ENCODE measurements around the gene SRA1. TPM values are rescaled to one million over a fixed set of nuclear protein-coding genes. Genes with fewer than 3 reads are reported as not detected.

Gene SRA1
- total and polyA plus RNA-seq, 9 of the 15 experiments (the other 6 are each of a cell fraction or from before 2014, with no cell fraction given), result 24.1 to 47.4 (median 41.3) TPM

DNA sequence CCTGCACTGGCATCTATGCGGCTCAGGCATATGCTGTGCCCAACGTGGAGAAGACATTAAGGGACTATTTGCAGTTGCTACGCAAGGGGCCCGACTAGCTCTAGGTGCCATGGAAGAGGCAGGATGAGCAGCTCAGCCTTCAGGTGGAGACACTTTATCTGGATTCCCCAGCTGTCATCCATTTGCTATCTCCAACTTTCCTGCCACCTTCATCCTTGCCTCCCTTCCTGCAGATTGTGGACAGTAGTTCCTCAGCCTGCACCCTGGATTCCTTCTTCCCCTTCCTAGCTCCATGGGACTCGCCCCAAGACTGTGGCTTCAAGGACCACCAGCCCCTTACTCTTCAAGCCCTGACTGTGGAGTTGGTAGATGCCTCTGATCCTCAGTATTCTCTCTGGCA, 9.4 kb upstream of the SRA1 start (continued):
- TF ChIP-seq, protein P1, sequence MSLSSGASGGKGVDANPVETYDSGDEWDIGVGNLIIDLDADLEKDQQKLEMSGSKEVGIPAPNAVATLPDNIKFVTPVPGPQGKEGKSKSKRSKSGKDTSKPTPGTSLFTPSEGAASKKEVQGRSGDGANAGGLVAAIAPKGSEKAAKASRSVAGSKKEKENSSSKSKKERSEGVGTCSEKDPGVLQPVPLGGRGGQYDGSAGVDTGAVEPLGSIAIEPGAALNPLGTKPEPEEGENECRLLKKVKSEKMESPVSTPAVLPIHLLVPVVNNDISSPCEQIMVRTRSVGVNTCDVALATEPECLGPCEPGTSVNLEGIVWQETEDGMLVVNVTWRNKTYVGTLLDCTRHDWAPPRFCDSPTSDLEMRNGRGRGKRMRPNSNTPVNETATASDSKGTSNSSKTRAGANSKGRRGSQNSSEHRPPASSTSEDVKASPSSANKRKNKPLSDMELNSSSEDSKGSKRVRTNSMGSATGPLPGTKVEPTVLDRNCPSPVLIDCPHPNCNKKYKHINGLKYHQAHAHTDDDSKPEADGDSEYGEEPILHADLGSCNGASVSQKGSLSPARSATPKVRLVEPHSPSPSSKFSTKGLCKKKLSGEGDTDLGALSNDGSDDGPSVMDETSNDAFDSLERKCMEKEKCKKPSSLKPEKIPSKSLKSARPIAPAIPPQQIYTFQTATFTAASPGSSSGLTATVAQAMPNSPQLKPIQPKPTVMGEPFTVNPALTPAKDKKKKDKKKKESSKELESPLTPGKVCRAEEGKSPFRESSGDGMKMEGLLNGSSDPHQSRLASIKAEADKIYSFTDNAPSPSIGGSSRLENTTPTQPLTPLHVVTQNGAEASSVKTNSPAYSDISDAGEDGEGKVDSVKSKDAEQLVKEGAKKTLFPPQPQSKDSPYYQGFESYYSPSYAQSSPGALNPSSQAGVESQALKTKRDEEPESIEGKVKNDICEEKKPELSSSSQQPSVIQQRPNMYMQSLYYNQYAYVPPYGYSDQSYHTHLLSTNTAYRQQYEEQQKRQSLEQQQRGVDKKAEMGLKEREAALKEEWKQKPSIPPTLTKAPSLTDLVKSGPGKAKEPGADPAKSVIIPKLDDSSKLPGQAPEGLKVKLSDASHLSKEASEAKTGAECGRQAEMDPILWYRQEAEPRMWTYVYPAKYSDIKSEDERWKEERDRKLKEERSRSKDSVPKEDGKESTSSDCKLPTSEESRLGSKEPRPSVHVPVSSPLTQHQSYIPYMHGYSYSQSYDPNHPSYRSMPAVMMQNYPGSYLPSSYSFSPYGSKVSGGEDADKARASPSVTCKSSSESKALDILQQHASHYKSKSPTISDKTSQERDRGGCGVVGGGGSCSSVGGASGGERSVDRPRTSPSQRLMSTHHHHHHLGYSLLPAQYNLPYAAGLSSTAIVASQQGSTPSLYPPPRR (CRISPR knock-in tag; IDR thresholded peaks at IDR 0.05; ENCODE audit: borderline replicate concordance), result 0 out of 2 replicates have a peak, but pooled peaks have one; percentile 33
- TF ChIP-seq TEAD2 (tag; IDR thresholded peaks at IDR 0.05) (no peak), TAL1 (IDR thresholded peaks at IDR 0.05) (peak; percentile 64), SP1 (CRISPR knock-in tag; IDR thresholded peaks at IDR 0.05) (no peak; the same call in 1 of the 2 replicates), ZNF311 (CRISPR knock-in tag; IDR thresholded peaks at IDR 0.05) (no peak), TRIM24 (IDR thresholded peaks at IDR 0.05) (peak in 1 of 2 experiments; percentile 9; a peak in 1 of 4 replicates), BMI1 (IDR thresholded peaks at IDR 0.05; ENCODE audit: low read length) (no peak), HNRNPL (IDR thresholded peaks at IDR 0.05; ENCODE audit: low read depth, low read length) (no peak), HIVEP1 (CRISPR knock-in tag; IDR thresholded peaks at IDR 0.05) (no peak), HNRNPLL (IDR thresholded peaks at IDR 0.05; ENCODE audit: low read depth, low read length, poor library complexity, severe bottlenecking) (no peak), SMAD2 (IDR thresholded peaks at IDR 0.05; ENCODE audit: low read depth, low read length) (no peak), RBM15 (IDR thresholded peaks at IDR 0.05; ENCODE audit: insufficient read depth, low read length) (no peak), ZNF707 (CRISPR knock-in tag; conservative IDR thresholded peaks at IDR 0.05) (no peak)
- TF ChIP-seq, protein P2, sequence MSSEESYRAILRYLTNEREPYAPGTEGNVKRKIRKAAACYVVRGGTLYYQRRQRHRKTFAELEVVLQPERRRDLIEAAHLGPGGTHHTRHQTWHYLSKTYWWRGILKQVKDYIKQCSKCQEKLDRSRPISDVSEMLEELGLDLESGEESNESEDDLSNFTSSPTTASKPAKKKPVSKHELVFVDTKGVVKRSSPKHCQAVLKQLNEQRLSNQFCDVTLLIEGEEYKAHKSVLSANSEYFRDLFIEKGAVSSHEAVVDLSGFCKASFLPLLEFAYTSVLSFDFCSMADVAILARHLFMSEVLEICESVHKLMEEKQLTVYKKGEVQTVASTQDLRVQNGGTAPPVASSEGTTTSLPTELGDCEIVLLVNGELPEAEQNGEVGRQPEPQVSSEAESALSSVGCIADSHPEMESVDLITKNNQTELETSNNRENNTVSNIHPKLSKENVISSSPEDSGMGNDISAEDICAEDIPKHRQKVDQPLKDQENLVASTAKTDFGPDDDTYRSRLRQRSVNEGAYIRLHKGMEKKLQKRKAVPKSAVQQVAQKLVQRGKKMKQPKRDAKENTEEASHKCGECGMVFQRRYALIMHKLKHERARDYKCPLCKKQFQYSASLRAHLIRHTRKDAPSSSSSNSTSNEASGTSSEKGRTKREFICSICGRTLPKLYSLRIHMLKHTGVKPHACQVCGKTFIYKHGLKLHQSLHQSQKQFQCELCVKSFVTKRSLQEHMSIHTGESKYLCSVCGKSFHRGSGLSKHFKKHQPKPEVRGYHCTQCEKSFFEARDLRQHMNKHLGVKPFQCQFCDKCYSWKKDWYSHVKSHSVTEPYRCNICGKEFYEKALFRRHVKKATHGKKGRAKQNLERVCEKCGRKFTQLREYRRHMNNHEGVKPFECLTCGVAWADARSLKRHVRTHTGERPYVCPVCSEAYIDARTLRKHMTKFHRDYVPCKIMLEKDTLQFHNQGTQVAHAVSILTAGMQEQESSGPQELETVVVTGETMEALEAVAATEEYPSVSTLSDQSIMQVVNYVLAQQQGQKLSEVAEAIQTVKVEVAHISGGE (CRISPR knock-in tag; IDR thresholded peaks at IDR 0.05), result no peak
- TF ChIP-seq, protein P3, sequence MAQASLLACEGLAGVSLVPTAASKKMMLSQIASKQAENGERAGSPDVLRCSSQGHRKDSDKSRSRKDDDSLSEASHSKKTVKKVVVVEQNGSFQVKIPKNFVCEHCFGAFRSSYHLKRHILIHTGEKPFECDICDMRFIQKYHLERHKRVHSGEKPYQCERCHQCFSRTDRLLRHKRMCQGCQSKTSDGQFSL (CRISPR knock-in tag; IDR thresholded peaks at IDR 0.05), result no peak
- TF ChIP-seq, protein P3 (tag; IDR thresholded peaks at IDR 0.05), result no peak
- TF ChIP-seq, protein P4, sequence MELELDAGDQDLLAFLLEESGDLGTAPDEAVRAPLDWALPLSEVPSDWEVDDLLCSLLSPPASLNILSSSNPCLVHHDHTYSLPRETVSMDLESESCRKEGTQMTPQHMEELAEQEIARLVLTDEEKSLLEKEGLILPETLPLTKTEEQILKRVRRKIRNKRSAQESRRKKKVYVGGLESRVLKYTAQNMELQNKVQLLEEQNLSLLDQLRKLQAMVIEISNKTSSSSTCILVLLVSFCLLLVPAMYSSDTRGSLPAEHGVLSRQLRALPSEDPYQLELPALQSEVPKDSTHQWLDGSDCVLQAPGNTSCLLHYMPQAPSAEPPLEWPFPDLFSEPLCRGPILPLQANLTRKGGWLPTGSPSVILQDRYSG (tag; conservative IDR thresholded peaks at IDR 0.05; ENCODE audit: low read depth), result no peak
